ENCODE results near the gene ERICH6. TPM values are rescaled to one million over a fixed set of nuclear protein-coding genes. Genes with fewer than 3 reads are reported as not detected.

ERICH6 gene
- total RNA-seq, 1 donor from 2014 or later: not detected

DNA sequence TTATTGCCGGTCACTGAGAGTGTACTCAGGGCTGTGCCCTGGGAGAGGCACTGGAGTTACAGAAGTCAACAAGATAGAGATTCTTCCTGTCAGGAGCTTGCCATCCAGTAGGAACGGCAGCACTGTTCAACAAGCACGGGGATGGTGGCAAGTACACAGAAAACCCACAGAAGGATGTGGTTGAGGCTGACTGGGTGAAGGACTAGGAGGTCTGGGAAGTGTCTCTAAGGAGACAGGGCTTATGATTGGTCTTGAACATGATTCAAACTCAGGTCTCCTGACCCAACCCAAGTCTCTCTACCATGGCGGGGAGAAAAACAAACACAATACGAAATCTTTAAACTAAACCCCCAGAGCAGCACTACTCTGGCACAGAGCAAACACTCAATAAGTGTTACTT is 37.6 kb downstream of the ERICH6 start:
- no peaks in the 10 kb centered on the region for H3K36me3 ChIP-seq
- H3K9me3 ChIP-seq: no peaks in the 10 kb centered on the region
- H3K4me3 ChIP-seq: no peak overlapping the region
- intact Hi-C loops (cut with DNase I): no loop called here
- no peak overlapping the region for H3K27ac ChIP-seq
- no peaks in the 10 kb centered on the region for H3K4me1 ChIP-seq
- no peaks in the 10 kb centered on the region for H3K27me3 ChIP-seq
- no peak for DNase-seq (ENCODE audit: extremely low spot score in 2 of 2)
- TF ChIP-seq POLR2AphosphoS5 (IDR thresholded peaks at IDR 0.05; ENCODE audit: insufficient read depth in 1 of 2, low read depth in 1 of 2): no peak

GRCh38 chr3:150663461-150663860 is 40.3 kb downstream of the ERICH6 start:
- H3K27me3 ChIP-seq: no peaks in the 10 kb centered on the region
- H3K9me3 ChIP-seq: no peaks in the 10 kb centered on the region
- intact Hi-C loops (cut with DNase I): no loop called here
- H3K4me1 ChIP-seq: no peaks in the 10 kb centered on the region
- TF ChIP-seq POLR2A (IDR thresholded peaks at IDR 0.05): no peak
- no peak for TF ChIP-seq CTCF (IDR thresholded peaks at IDR 0.05)
- TF ChIP-seq POLR2AphosphoS5 (IDR thresholded peaks at IDR 0.05; ENCODE audit: insufficient read depth in 1 of 2, low read depth in 1 of 2): no peak
- no peak overlapping the region for H3K4me3 ChIP-seq
- no peak overlapping the region for H3K27ac ChIP-seq
- H3K36me3 ChIP-seq: no peaks in the 10 kb centered on the region
- DNase-seq (ENCODE audit: extremely low spot score in 2 of 2): no peak

- no peak for TF ChIP-seq POLR2AphosphoS5 (IDR thresholded peaks at IDR 0.05; ENCODE audit: insufficient read depth in 1 of 2, low read depth in 1 of 2)
- TF ChIP-seq POLR2A (IDR thresholded peaks at IDR 0.05): no peak
- TF ChIP-seq CTCF (IDR thresholded peaks at IDR 0.05): no peak
- Histone ChIP-seq H3K36me3 (no peaks in the 10 kb centered on the region), H3K4me1 (no peaks in the 10 kb centered on the region), H3K27ac (no peak overlapping the region), H3K9me3 (no peaks in the 10 kb centered on the region), H3K27me3 (no peaks in the 10 kb centered on the region), H3K4me3 (no peak overlapping the region)
- no peak for DNase-seq (ENCODE audit: extremely low spot score in 2 of 2)
- intact Hi-C loops (cut with DNase I): no loop called here
Measured at GRCh38 chr3:150662410-150663200, 41.1 kb downstream of the ERICH6 start.

DNA sequence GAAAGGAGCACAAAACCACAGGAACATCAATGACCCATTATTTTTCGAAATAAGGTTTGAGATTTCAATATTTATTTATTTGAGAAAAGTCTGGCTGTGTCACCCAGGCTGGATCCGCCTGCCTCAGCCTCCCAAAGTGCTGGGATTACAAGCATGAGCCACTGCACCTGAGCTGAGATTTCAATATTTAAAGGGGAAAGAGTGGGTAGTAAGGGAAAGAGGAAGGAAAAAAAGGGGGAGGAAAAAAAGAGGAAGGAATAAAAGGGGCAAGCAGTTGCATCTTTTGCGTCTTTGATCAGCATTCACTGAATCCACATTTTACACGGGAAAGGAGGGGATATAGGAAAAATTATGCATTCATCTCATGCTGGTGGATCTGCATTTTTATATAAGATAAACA is 47.4 kb downstream of the ERICH6 start:
- no peak overlapping the region for H3K27ac ChIP-seq
- H3K4me1 ChIP-seq: no peaks in the 10 kb centered on the region
- TF ChIP-seq POLR2AphosphoS5 (IDR thresholded peaks at IDR 0.05; ENCODE audit: insufficient read depth in 1 of 2, low read depth in 1 of 2): no peak
- TF ChIP-seq POLR2A (IDR thresholded peaks at IDR 0.05): no peak
- no peak for TF ChIP-seq CTCF (IDR thresholded peaks at IDR 0.05)
- intact Hi-C loops (cut with DNase I): no loop called here
- no peak overlapping the region for H3K4me3 ChIP-seq
- H3K9me3 ChIP-seq: no peaks in the 10 kb centered on the region
- H3K36me3 ChIP-seq: no peaks in the 10 kb centered on the region
- DNase-seq (ENCODE audit: extremely low spot score in 2 of 2): no peak
- H3K27me3 ChIP-seq: no peaks in the 10 kb centered on the region

GRCh38 chr3:150653110-150653561 is 50.6 kb downstream of the ERICH6 start:
- no peak overlapping the region for H3K27ac ChIP-seq
- TF ChIP-seq POLR2A (IDR thresholded peaks at IDR 0.05) (no peak), POLR2AphosphoS5 (IDR thresholded peaks at IDR 0.05; ENCODE audit: insufficient read depth in 1 of 2, low read depth in 1 of 2) (no peak), CTCF (IDR thresholded peaks at IDR 0.05) (no peak)
- no peak for DNase-seq (ENCODE audit: extremely low spot score in 2 of 2)
- H3K4me3 ChIP-seq: no peak overlapping the region
- no peaks in the 10 kb centered on the region for H3K27me3 ChIP-seq
- H3K9me3 ChIP-seq: no peaks in the 10 kb centered on the region
- intact Hi-C loops (cut with DNase I): no loop called here
- H3K4me1 ChIP-seq: no peaks in the 10 kb centered on the region
- no peaks in the 10 kb centered on the region for H3K36me3 ChIP-seq
